ENCODE data around the gene LLGL1. TPM values are rescaled to one million over a fixed set of nuclear protein-coding genes. Genes with fewer than 3 reads are reported as not detected.

LLGL1 gene
- total and polyA plus RNA-seq, 3 donors from 2014 or later = 24.2 to 46.8 (median 40.0) TPM

- H3K36me3 ChIP-seq (ENCODE audit: low read depth, missing control alignments) = no peaks in the 10 kb centered on the region
- H3K4me3 ChIP-seq = no peak overlapping the region
- 91 to 97% methylated on average over 6 to 7 of the region's 11 CpGs for WGBS, 2 donors
- H3K27me3 ChIP-seq = no peaks in the 10 kb centered on the region
- H3K27ac ChIP-seq = no peak overlapping the region
- no peaks in the 10 kb centered on the region for H3K4me1 ChIP-seq
- TF ChIP-seq CTCF (IDR thresholded peaks at IDR 0.05) = no peak
- TF ChIP-seq POLR2A (IDR thresholded peaks at IDR 0.05) = no peak
- H3K9me3 ChIP-seq = no peaks in the 10 kb centered on the region
- DNase-seq = no peak
- intact Hi-C loops (cut with DNase I; ENCODE audit: low total_unique reads) = loop anchor here (10.0 kb wide), 1 partner anchor 80 kb away; the partner anchor contains the start of gene SHMT1
Observed at GRCh38 chr17:18285296-18285695, 59.9 kb downstream of the LLGL1 start.

DNA sequence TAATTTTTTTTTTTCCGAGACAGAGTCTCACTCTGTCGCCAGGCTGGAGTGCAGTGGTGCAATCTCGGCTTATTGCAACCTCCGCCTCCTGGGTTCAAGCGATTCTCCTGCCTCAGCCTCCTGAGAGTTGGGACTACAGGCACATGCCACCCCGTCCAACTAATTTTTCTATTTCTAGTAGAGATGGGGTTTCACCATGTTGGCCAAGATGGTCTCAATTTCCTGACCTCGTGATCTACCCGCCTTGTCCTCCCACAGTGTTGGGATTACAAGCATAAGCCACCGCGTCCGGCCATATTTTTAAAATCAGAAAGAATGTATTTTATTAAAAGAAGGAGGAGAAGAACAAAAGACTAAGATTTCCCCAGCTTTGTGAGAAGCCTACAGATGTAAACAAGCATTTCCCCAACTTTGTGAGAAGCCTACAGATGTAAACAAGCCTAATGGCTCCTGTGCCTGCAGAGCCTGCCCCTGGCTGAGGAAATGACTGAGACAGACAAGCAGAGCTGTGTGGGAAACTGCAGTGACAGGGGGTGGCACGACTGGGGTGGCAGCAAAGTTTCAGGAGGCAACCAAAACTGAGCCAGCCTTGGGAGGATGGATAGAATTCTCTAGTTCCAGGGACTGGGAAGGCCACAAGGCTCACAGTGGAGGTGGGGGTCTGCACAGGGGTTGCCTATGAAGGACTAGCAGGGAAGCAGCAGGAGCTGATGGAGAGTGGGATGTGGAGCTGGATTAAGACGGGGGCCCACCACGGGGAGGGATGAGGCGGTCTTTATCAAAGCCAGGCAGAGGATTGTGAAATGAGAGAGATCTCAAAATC, 66.5 kb downstream of the LLGL1 start:
- no peak overlapping the region for H3K4me3 ChIP-seq
- H3K27ac ChIP-seq = no peak overlapping the region
- 92 to 94% methylated on average over 15 of the region's 15 CpGs for WGBS, 2 donors
- TF ChIP-seq POLR2A (IDR thresholded peaks at IDR 0.05) (no peak), CTCF (IDR thresholded peaks at IDR 0.05) (no peak)
- H3K27me3 ChIP-seq = no peaks in the 10 kb centered on the region
- no peaks in the 10 kb centered on the region for H3K9me3 ChIP-seq
- no peak for DNase-seq
- H3K36me3 ChIP-seq (ENCODE audit: low read depth, missing control alignments) = no peaks in the 10 kb centered on the region
- H3K4me1 ChIP-seq = no peaks in the 10 kb centered on the region
- intact Hi-C loops (cut with DNase I; ENCODE audit: low total_unique reads) = no loop called here

Other genes with a start within 250 kb of the LLGL1 start
- gene ATPAF2, start 186.5 kb upstream of the LLGL1 start, total RNA-seq = 10 to 100 TPM; 42.6 to 63.3 TPM
- 59.9 TPM for gene ATPAF2, start 186.5 kb upstream of the LLGL1 start, polyA plus RNA-seq (ENCODE audit: insufficient read depth, low read depth, low replicate concordance)
- gene GID4, start 186.2 kb upstream of the LLGL1 start, total RNA-seq = 10 to 100 TPM; 28.6 to 36.1 TPM
- 88.3 TPM for gene GID4, start 186.2 kb upstream of the LLGL1 start, polyA plus RNA-seq (ENCODE audit: insufficient read depth, low read depth, low replicate concordance)
- gene DRG2, start 137.7 kb upstream of the LLGL1 start, total RNA-seq = 10 to 100 TPM; 42.9 to 43.1 TPM
- gene DRG2, start 137.7 kb upstream of the LLGL1 start, polyA plus RNA-seq (ENCODE audit: insufficient read depth, low read depth, low replicate concordance) = 26.0 TPM
- gene MYO15A, start 116.9 kb upstream of the LLGL1 start, total RNA-seq = 10 to 100 TPM; 18.6 to 30.2 TPM
- 21.7 TPM for gene MYO15A, start 116.9 kb upstream of the LLGL1 start, polyA plus RNA-seq (ENCODE audit: insufficient read depth, low read depth, low replicate concordance)
- gene ALKBH5, start 41.8 kb upstream of the LLGL1 start, total RNA-seq = 100 to 1,000 TPM; 213 to 253 TPM
- 172 TPM for gene ALKBH5, start 41.8 kb upstream of the LLGL1 start, polyA plus RNA-seq (ENCODE audit: insufficient read depth, low read depth, low replicate concordance)
- gene FLII, start 33.1 kb downstream of the LLGL1 start, total RNA-seq = 100 to 1,000 TPM; 317 to 351 TPM
- gene FLII, start 33.1 kb downstream of the LLGL1 start, polyA plus RNA-seq (ENCODE audit: insufficient read depth, low read depth, low replicate concordance) = 383 TPM
- gene MIEF2, start 35.0 kb downstream of the LLGL1 start, total RNA-seq = 10 to 100 TPM; 28.5 to 29.4 TPM
- gene MIEF2, start 35.0 kb downstream of the LLGL1 start, polyA plus RNA-seq (ENCODE audit: insufficient read depth, low read depth, low replicate concordance) = 7.5 TPM
- 10 to 100 TPM; 56.9 to 97.9 TPM for gene TOP3A, start 89.4 kb downstream of the LLGL1 start, total RNA-seq
- 34.0 TPM for gene TOP3A, start 89.4 kb downstream of the LLGL1 start, polyA plus RNA-seq (ENCODE audit: insufficient read depth, low read depth, low replicate concordance)
- 10 to 100 TPM; 25.0 to 27.7 TPM for gene SMCR8, start 89.7 kb downstream of the LLGL1 start, total RNA-seq
- gene SMCR8, start 89.7 kb downstream of the LLGL1 start, polyA plus RNA-seq (ENCODE audit: insufficient read depth, low read depth, low replicate concordance) = 20.3 TPM
- 10 to 100 TPM; 36.4 to 48.1 TPM for gene SHMT1, start 137.9 kb downstream of the LLGL1 start, total RNA-seq
- 45.9 TPM for gene SHMT1, start 137.9 kb downstream of the LLGL1 start, polyA plus RNA-seq (ENCODE audit: insufficient read depth, low read depth, low replicate concordance)
- gene EVPLL, start 152.1 kb downstream of the LLGL1 start, total RNA-seq = 1 to 10 TPM; 1.7 to 2.7 TPM
- gene EVPLL, start 152.1 kb downstream of the LLGL1 start, polyA plus RNA-seq (ENCODE audit: insufficient read depth, low read depth, low replicate concordance) = 2.5 TPM